Right lobe of liver (tissue), 6 donors: ENCODE data around the gene IL2RA. TPM values are rescaled to one million over a fixed set of nuclear protein-coding genes. Genes with fewer than 3 reads are reported as not detected.

Source experiments
- ATAC-seq, 4 donors: fragments of 200-7000 bp; cut with Tn5 transposase; one replicate each; pipeline ENCODE4 v1.9.1; 2020; ENCODE audit warnings: mild to moderate bottlenecking in 4 of 4, moderate library complexity in 4 of 4
- DNase-seq, 3 donors: peaks; one replicate each; pipeline ENCODE4 v3.0.0-alpha.2; 2020
- H3K27ac ChIP-seq, 3 donors: fragments of 200-600 bp; one replicate each; pipeline ENCODE4 v1.8.0; 2022
- H3K27me3 ChIP-seq, 2 donors: fragments of 200-600 bp; one replicate each; pipeline ENCODE4 v1.8.0; 2022
- H3K36me3 ChIP-seq, 4 donors: fragments of 200-600 bp; sonication (generic) in 1 of 4; one replicate each; pipeline versions ENCODE4 v1.5.1 to v1.8.0; 2017 to 2022; ENCODE audit warnings: control low read depth in 1 of 4
- H3K4me1 ChIP-seq, 4 donors: fragments of 200-600 bp; sonication (generic) in 1 of 4; one replicate each; pipeline versions ENCODE4 v1.5.1 to v1.8.0; 2017 to 2022; ENCODE audit warnings: control low read depth in 1 of 4
- H3K4me3 ChIP-seq, 3 donors: fragments of 200-600 bp; one replicate each; pipeline ENCODE4 v1.8.0; 2022
- H3K9me3 ChIP-seq, 4 donors: fragments of 200-600 bp; sonication (generic) in 1 of 4; one replicate each; pipeline versions ENCODE4 v1.5.1 to v1.8.0; 2017 to 2022; ENCODE audit warnings: control low read depth in 1 of 4
- POLR2A ChIP-seq: fragments of 450-650 bp; IDR thresholded peaks from one replicate; pipeline ENCODE4 v1.6.1; 2017; ENCODE audit warnings: antibody characterized with exemption, mild to moderate bottlenecking
- WGBS: methylation state at CpG from one replicate; pipeline ENCODE4 v1.1.6; 2018; ENCODE audit warnings: low coverage, low lambda C conversion rate; ENCODE audit not compliant: insufficient coverage; ENCODE audit errors: missing lambda C conversion rate; 5-methylcytosine and 5-hydroxymethylcytosine counted together
- intact Hi-C, 2 donors: fragments of 100-400 bp; cut with DNase I; formaldehyde crosslinking; loops; one replicate each; pipeline versions ENCODE4 v1.11.2 to v1.14.1; 2022
- total RNA-seq, 6 experiments: library from RNA; depleted of rRNA in 2 of 6; stranded (reverse); fragments of >200 nt in 2 of 6; fragmentation: NEBNext Ultra II Directional in 3 of 6; extraction: Animal tissue kit (Norgen Biotek cat#: 25700) in 3 of 6; gene quantifications; one replicate each; pipeline versions ENCODE4 v1.1.0 to v1.2.4, GENCODE V29; 2016 to 2023
- TF ChIP-seq, protein P1 (sequence below), 4 donors: fragments of 200-600 bp in 3 of 4; fragments of 450-650 bp in 1 of 4; IDR thresholded peaks; one replicate each; pipeline versions ENCODE4 v1.5.1 to v1.8.0; 2016 to 2022; ENCODE audit warnings: antibody characterized with exemption in 4 of 4, mild to moderate bottlenecking in 2 of 4
- donor health status: DM: no; HTN: yes; CAD: no.
- donor health status: DM: no; HTN: no; CAD: no.
- donor health status: DM: no; HTN: no; CAD: no.
- donor health status: DM: no; HTN: yes; CAD: no.
- donor health status: DM: no; HTN: yes; CAD: no.

The IL2RA gene
- total RNA-seq, 6 experiments from 2014 or later, result 0.22 to 3.1 (median 0.97) TPM; not detected in 2

GRCh38 chr10:6092731-6093130 is 30.6 kb upstream of the IL2RA start:
- peaks cover 0 to 8% (median 4%) of the 10 kb centered on the region in 4 donors for H3K36me3 ChIP-seq
- 83% methylated on average over 2 of the region's 2 CpGs for WGBS
- no peak overlapping the region for H3K4me3 ChIP-seq
- no peak overlapping the region for H3K27ac ChIP-seq
- H3K4me1 ChIP-seq, result peaks cover 0 to 16% (median 4%) of the 10 kb centered on the region in 4 donors
- TF ChIP-seq, protein P1, sequence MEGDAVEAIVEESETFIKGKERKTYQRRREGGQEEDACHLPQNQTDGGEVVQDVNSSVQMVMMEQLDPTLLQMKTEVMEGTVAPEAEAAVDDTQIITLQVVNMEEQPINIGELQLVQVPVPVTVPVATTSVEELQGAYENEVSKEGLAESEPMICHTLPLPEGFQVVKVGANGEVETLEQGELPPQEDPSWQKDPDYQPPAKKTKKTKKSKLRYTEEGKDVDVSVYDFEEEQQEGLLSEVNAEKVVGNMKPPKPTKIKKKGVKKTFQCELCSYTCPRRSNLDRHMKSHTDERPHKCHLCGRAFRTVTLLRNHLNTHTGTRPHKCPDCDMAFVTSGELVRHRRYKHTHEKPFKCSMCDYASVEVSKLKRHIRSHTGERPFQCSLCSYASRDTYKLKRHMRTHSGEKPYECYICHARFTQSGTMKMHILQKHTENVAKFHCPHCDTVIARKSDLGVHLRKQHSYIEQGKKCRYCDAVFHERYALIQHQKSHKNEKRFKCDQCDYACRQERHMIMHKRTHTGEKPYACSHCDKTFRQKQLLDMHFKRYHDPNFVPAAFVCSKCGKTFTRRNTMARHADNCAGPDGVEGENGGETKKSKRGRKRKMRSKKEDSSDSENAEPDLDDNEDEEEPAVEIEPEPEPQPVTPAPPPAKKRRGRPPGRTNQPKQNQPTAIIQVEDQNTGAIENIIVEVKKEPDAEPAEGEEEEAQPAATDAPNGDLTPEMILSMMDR (IDR thresholded peaks at IDR 0.05), result no peak
- TF ChIP-seq POLR2A, result no peak
- H3K9me3 ChIP-seq, result no peaks in the 10 kb centered on the region
- intact Hi-C loops, result no loop called here
- H3K27me3 ChIP-seq, result no peaks in the 10 kb centered on the region
- no peak for DNase-seq
- no peak for ATAC-seq

DNA sequence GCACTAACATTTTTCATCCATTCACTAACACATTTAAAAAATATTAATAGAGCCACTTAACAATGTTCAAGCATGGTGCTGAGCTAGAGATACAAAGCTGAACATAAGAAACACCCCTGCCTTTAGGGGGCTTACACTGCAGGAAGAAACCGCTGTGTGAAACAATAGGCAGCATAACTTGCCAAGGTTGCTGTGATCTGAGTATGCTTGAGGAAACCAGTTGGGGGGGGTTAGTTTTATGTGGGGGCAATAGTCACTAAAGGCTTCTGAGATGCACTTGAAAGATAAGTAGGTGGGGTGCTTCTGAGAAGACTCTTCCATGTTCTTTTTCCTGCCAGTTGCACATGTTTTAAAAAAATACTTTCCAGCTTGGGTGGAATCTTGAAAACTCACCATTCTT is 29.5 kb upstream of the IL2RA start:
- H3K4me1 ChIP-seq, result peaks cover 0 to 16% (median 4%) of the 10 kb centered on the region in 4 donors
- H3K27ac ChIP-seq, result no peak overlapping the region
- no peak for ATAC-seq
- no peaks in the 10 kb centered on the region for H3K9me3 ChIP-seq
- no peaks in the 10 kb centered on the region for H3K36me3 ChIP-seq
- WGBS, result 44% methylated on average over 1 of the region's 1 CpG
- no peak overlapping the region for H3K4me3 ChIP-seq
- no peak for DNase-seq
- intact Hi-C loops, result no loop called here
- no peak for TF ChIP-seq POLR2A
- TF ChIP-seq, protein P1 (IDR thresholded peaks at IDR 0.05), result no peak
- no peaks in the 10 kb centered on the region for H3K27me3 ChIP-seq

GRCh38 chr10:6089334-6090219 is 27.4 kb upstream of the IL2RA start:
- peaks cover 0 to 11% (median 4%) of the 10 kb centered on the region in 4 donors for H3K4me1 ChIP-seq

GRCh38 chr10:6088721-6089333 is 26.7 kb upstream of the IL2RA start, which contains the start of gene RBM17:
Gene RBM17 (plus strand): TSS chr10:6089034. CDS start chr10:6097066, 8,032 bp downstream.
- ATAC-seq, result peak; percentile 89 to 96 (median 96)
- H3K4me1 ChIP-seq, result peaks cover 0 to 9% (median 4%) of the 10 kb centered on the region in 4 donors
- intact Hi-C loops, result loop anchor here in 1 of 2 donors (10.0 kb wide), 1 partner anchor 84 kb away; no protein-coding TSS in a partner anchor
- no peaks in the 10 kb centered on the region for H3K9me3 ChIP-seq
- peak within 1 kb of the TSS; percentile 77 to 88 (median 87) for H3K27ac ChIP-seq
- under 1% methylated on average over 9 of the region's 77 CpGs for WGBS
- peak within 1 kb of the TSS; percentile 81 to 90 (median 87) for H3K4me3 ChIP-seq
- peak; percentile 86 for TF ChIP-seq POLR2A
- TF ChIP-seq, protein P1 (IDR thresholded peaks at IDR 0.05), result peak; percentile 100
- H3K27me3 ChIP-seq, result no peaks in the 10 kb centered on the region
- H3K36me3 ChIP-seq, result no peaks in the 10 kb centered on the region
- DNase-seq, result peak; percentile 96

More at GRCh38 chr10:6089334-6090219, 27.4 kb upstream of the IL2RA start:
- no peaks in the 10 kb centered on the region for H3K27me3 ChIP-seq
- no peaks in the 10 kb centered on the region for H3K36me3 ChIP-seq
- H3K9me3 ChIP-seq, result no peaks in the 10 kb centered on the region
- H3K4me3 ChIP-seq, result peak overlapping the region; percentile 81 to 90 (median 87)
- DNase-seq (peak; percentile 38 to 63 (median 52)), ATAC-seq (peak; percentile 1 to 12 (median 8))
- intact Hi-C loops, result loop anchor here in 1 of 2 donors (10.0 kb wide), 1 partner anchor 85 kb away; no protein-coding TSS in a partner anchor
- H3K27ac ChIP-seq, result peak overlapping the region; percentile 77 to 88 (median 87)
- no peak for TF ChIP-seq POLR2A
- TF ChIP-seq, protein P1 (IDR thresholded peaks at IDR 0.05), result no peak
- WGBS, result under 1% methylated on average over 37 of the region's 53 CpGs
